SJSA1 (cell line): Measurements from ENCODE around the gene SPTB. TPM values are rescaled to one million over a fixed set of nuclear protein-coding genes. Genes with fewer than 3 reads are reported as not detected.

Experiments used
- DNase-seq, 2 experiments: peaks; one replicate each; pipeline ENCODE4 v3.0.0-alpha.2; 2015 to 2020; ENCODE audit warnings: low spot score in 2 of 2, low read depth in 1 of 2
- H3K27ac ChIP-seq: fragments of 250-450 bp; sonication (Bioruptor Pico); 2 replicates; pipeline ENCODE4 v1.5.1; 2020; ENCODE audit warnings: mild to moderate bottlenecking, moderate library complexity
- H3K27me3 ChIP-seq: fragments of 250-450 bp; sonication (Bioruptor Pico); replicated peaks from 2 replicates; pipeline ENCODE4 v1.5.1; 2020; ENCODE audit warnings: mild to moderate bottlenecking, moderate library complexity
- H3K36me3 ChIP-seq: fragments of 250-450 bp; sonication (Bioruptor Pico); 2 replicates; pipeline ENCODE4 v1.5.1; 2020; ENCODE audit warnings: mild to moderate bottlenecking
- H3K4me1 ChIP-seq: fragments of 250-450 bp; sonication (Bioruptor Pico); replicated peaks from 2 replicates; pipeline ENCODE4 v1.6.1; 2021; ENCODE audit warnings: mild to moderate bottlenecking
- H3K4me3 ChIP-seq: fragments of 250-450 bp; sonication (Bioruptor Pico); 2 replicates; pipeline ENCODE4 v1.5.1; 2020; ENCODE audit warnings: mild to moderate bottlenecking
- H3K9me3 ChIP-seq: fragments of 250-450 bp; sonication (Bioruptor Pico); replicated peaks from 2 replicates; pipeline ENCODE4 v1.5.1; 2020; ENCODE audit warnings: mild to moderate bottlenecking
- total RNA-seq: library from RNA; depleted of rRNA; stranded (reverse); fragments of >200 nt; shearing (Covaris generic); gene quantifications from 2 replicates; pipeline ENCODE4 v1.2.3, GENCODE V29; 2014

SPTB gene
- total RNA-seq, 1 experiment from 2014 or later: 1.1 TPM

GRCh38 chr14:64873506-64874219 lies 6.0 kb downstream of the SPTB start:
- Histone ChIP-seq H3K4me3 (no peak overlapping the region), H3K27me3 (peaks cover 48% of the 10 kb centered on the region), H3K4me1 (no peaks in the 10 kb centered on the region), H3K36me3 (no peaks in the 10 kb centered on the region), H3K27ac (no peak overlapping the region), H3K9me3 (no peaks in the 10 kb centered on the region)
- DNase-seq: no peak

- peaks cover 28% of the 10 kb centered on the region for H3K27me3 ChIP-seq
- H3K9me3 ChIP-seq: no peaks in the 10 kb centered on the region
- no peaks in the 10 kb centered on the region for H3K36me3 ChIP-seq
- H3K4me3 ChIP-seq: no peak overlapping the region
- DNase-seq: no peak
- H3K27ac ChIP-seq: no peak overlapping the region
- H3K4me1 ChIP-seq: no peaks in the 10 kb centered on the region
These were observed 8.4 kb downstream of the SPTB start for GRCh38 chr14:64871344-64871743.

- H3K27me3 ChIP-seq: peaks cover 16% of the 10 kb centered on the region
- no peak for DNase-seq
These were observed 9.5 kb downstream of the SPTB start for GRCh38 chr14:64870160-64870559.

GRCh38 chr14:64868841-64869240 lies 10.9 kb downstream of the SPTB start:
- Histone ChIP-seq H3K36me3 (no peaks in the 10 kb centered on the region), H3K9me3 (no peaks in the 10 kb centered on the region)
- DNase-seq: no peak

More at GRCh38 chr14:64870160-64870559, 9.5 kb downstream of the SPTB start:
- Histone ChIP-seq H3K36me3 (no peaks in the 10 kb centered on the region), H3K4me3 (no peak overlapping the region), H3K9me3 (no peaks in the 10 kb centered on the region), H3K4me1 (no peaks in the 10 kb centered on the region), H3K27ac (no peak overlapping the region)

GRCh38 chr14:64868379-64868778 lies 11.3 kb downstream of the SPTB start:
- Histone ChIP-seq H3K27me3 (peaks cover 14% of the 10 kb centered on the region; the same call in 1 of the 2 replicates), H3K36me3 (no peaks in the 10 kb centered on the region), H3K4me1 (no peaks in the 10 kb centered on the region), H3K4me3 (no peak overlapping the region), H3K9me3 (no peaks in the 10 kb centered on the region), H3K27ac (no peak overlapping the region)
- DNase-seq: no peak

More at GRCh38 chr14:64868841-64869240, 10.9 kb downstream of the SPTB start:
- Histone ChIP-seq H3K27me3 (peaks cover 15% of the 10 kb centered on the region; the same call in 1 of the 2 replicates), H3K4me3 (no peak overlapping the region), H3K27ac (no peak overlapping the region), H3K4me1 (no peaks in the 10 kb centered on the region)

- no peak for DNase-seq
- Histone ChIP-seq H3K27me3 (peaks cover 9% of the 10 kb centered on the region; the same call in 1 of the 2 replicates), H3K36me3 (no peaks in the 10 kb centered on the region), H3K4me1 (no peaks in the 10 kb centered on the region), H3K9me3 (no peaks in the 10 kb centered on the region), H3K27ac (no peak overlapping the region), H3K4me3 (no peak overlapping the region)
These were observed 12.5 kb downstream of the SPTB start for GRCh38 chr14:64867182-64867581.

- Histone ChIP-seq H3K27me3 (peaks cover 4% of the 10 kb centered on the region; the same call in 1 of the 2 replicates), H3K9me3 (no peaks in the 10 kb centered on the region), H3K4me1 (no peaks in the 10 kb centered on the region), H3K36me3 (no peaks in the 10 kb centered on the region), H3K4me3 (no peak overlapping the region), H3K27ac (no peak overlapping the region)
- no peak for DNase-seq
These were observed 13.7 kb downstream of the SPTB start for GRCh38 chr14:64865992-64866391.

- H3K4me3 ChIP-seq: no peak overlapping the region
- no peaks in the 10 kb centered on the region for H3K4me1 ChIP-seq
- H3K36me3 ChIP-seq: no peaks in the 10 kb centered on the region
- H3K9me3 ChIP-seq: no peaks in the 10 kb centered on the region
- peaks cover 4% of the 10 kb centered on the region; the same call in 1 of the 2 replicates for H3K27me3 ChIP-seq
- H3K27ac ChIP-seq: no peak overlapping the region
- no peak for DNase-seq
These were observed 14.6 kb downstream of the SPTB start for GRCh38 chr14:64865109-64865508.

GRCh38 chr14:64864258-64864657 lies 15.4 kb downstream of the SPTB start:
- H3K36me3 ChIP-seq: no peaks in the 10 kb centered on the region
- no peak for DNase-seq
- 0 out of 2 replicates have a peak, but pooled peaks cover 4% of the 10 kb centered on the region for H3K27me3 ChIP-seq
- H3K4me1 ChIP-seq: no peaks in the 10 kb centered on the region
- H3K4me3 ChIP-seq: no peak overlapping the region
- no peak overlapping the region for H3K27ac ChIP-seq
- no peaks in the 10 kb centered on the region for H3K9me3 ChIP-seq

GRCh38 chr14:64861916-64862315 lies 17.8 kb downstream of the SPTB start:
- no peak for DNase-seq
- no peaks in the 10 kb centered on the region for H3K36me3 ChIP-seq
- no peaks in the 10 kb centered on the region for H3K4me1 ChIP-seq
- H3K27ac ChIP-seq: no peak overlapping the region
- no peaks in the 10 kb centered on the region for H3K27me3 ChIP-seq
- no peaks in the 10 kb centered on the region for H3K9me3 ChIP-seq
- H3K4me3 ChIP-seq: no peak overlapping the region

GRCh38 chr14:64860039-64860438 lies 19.7 kb downstream of the SPTB start:
- Histone ChIP-seq H3K9me3 (no peaks in the 10 kb centered on the region), H3K4me1 (no peaks in the 10 kb centered on the region), H3K4me3 (no peak overlapping the region), H3K36me3 (no peaks in the 10 kb centered on the region), H3K27ac (no peak overlapping the region), H3K27me3 (no peaks in the 10 kb centered on the region)
- no peak for DNase-seq

- H3K27ac ChIP-seq: no peak overlapping the region
- no peaks in the 10 kb centered on the region for H3K9me3 ChIP-seq
- DNase-seq: no peak
- H3K4me3 ChIP-seq: no peak overlapping the region
- H3K4me1 ChIP-seq: no peaks in the 10 kb centered on the region
- no peaks in the 10 kb centered on the region for H3K27me3 ChIP-seq
- H3K36me3 ChIP-seq: no peaks in the 10 kb centered on the region
These were observed 21.5 kb downstream of the SPTB start for GRCh38 chr14:64857979-64858744.

GRCh38 chr14:64856529-64857445 lies 22.9 kb downstream of the SPTB start:
- DNase-seq: no peak
- H3K9me3 ChIP-seq: no peaks in the 10 kb centered on the region
- H3K4me1 ChIP-seq: no peaks in the 10 kb centered on the region
- H3K36me3 ChIP-seq: no peaks in the 10 kb centered on the region
- H3K4me3 ChIP-seq: no peak overlapping the region
- no peaks in the 10 kb centered on the region for H3K27me3 ChIP-seq
- H3K27ac ChIP-seq: no peak overlapping the region
